RKO (cell line): ENCODE measurements around the gene WDR73.
A peak's percentile ranks its signal among the peaks of the same experiment; 100 is the strongest.
"Not testable (repeated sequence)": the region's sequence is repeated elsewhere in the genome, so short reads cannot be mapped to it uniquely, and the experiment has no call there.

ENCODE experiments used
- DNase-seq: peaks from one replicate; pipeline ENCODE4 v3.0.0-alpha.2; 2016; ENCODE audit warnings: low spot score

WDR73 gene

DNA sequence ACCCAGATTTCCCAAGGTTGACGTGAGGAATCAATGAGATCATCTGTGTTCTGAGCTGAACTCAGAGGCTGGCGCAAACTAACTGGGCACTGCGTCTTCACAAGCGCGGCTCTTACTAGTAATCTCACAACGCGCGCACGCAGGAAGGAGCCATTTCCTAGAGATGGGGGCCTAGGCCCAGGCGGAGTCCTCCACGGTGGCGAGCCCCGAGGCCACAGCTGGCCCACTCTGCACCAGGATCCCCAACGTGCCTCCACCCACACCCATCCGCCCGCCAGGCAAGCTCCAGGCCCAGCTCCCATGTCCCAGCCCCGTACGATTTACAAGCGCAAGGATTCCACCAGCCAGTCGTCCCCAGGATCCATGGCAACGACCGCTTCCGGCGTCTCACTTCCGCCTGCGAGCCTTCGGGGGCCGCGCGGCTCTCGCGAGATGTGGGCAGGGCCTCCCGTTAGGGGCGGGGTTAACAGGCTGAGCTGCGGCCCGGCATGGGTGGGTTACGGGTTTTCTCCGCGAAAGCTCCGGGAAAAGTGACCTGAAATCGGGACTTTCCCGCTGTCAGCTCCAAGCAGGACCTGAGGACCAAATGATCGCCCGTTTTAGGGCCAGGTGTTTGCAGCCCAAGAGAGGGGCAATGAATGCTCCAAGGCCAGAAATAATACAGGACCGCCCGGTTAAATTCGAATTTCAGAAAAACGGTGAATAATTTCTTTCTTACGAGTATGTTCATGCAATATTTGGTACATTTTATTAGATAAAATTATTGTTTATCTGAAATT is at the start of gene WDR73:
TSS of gene WDR73 (minus strand) at position 374 of the 779 bp plus-strand sequence. CDS start at position 365, 9 bp downstream.
- DNase-seq, result peak; percentile 92

DNA sequence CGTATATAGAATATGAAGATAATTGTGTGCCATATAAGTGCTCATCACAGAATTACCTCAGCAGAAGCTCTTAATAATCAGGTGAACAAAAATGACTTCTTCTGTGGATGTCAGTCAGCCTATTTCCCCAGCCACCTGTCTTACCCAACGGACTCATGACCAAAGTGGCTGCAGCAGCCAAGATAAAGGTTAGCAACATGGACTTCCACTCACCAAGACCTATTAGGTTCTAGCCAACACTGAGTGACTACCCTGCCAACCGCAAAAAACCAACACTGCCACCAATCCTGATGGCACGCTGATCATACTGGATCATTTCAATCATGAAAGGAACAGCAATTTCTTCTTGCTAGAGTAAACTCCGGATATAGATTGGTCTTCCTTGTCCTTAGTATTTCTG is 49.7 kb upstream of the WDR73 start:
- no peak for DNase-seq

DNA sequence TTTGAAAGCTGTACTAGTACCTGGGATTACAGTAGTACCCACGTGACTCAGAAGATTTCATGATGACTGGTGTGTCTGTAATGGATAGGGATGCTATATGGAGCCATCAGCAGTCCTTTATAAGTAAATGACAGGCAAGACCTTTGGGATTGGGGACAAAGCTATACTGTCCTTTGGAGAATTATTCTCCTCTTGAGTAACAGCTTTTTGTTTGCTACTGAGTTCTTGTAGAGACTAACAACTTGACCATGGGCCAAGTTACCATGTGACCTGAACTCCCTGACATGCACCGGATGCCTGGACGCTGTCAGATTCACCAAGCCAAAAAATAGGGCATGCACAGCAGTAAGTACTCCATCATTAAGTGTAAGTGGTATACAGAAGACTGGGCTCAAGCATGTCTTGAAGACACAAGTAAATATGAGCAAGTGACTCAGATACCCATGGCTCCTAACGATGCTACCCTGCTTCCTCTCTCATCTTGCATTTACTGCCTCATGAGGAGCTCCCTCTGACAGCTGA is 48.9 kb upstream of the WDR73 start:
- no peak for DNase-seq

DNA sequence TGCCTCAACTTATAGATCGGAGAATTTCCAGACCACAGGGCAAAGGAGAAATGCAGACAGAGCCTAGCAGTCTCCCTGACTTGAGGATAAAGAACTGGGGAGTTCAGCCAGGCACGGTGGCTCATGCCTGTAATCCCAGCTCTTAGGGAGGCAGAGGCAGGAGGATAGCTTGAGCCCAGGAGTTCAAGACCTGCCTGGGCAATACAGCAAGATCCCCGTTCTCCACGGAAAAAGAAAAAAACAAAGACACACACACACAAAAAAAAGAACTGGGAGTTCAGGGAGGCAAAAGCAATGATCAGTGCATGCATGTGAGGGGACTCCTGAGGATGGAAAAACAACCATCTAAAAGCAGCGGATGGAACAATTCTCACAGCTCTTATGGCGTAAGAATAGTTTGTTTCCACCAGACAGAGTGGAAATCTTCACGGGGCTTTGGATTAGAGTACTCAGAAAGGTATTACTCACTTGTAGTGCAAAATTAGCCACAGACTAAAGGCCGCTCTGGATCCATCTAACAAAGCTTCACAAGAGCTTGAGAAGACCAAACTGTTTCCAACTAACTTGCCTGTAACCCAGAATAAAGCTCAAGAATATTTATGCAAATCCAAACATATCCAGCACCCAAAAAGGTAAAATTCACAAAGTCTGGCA is 45.6 kb upstream of the WDR73 start:
- no peak for DNase-seq

DNA sequence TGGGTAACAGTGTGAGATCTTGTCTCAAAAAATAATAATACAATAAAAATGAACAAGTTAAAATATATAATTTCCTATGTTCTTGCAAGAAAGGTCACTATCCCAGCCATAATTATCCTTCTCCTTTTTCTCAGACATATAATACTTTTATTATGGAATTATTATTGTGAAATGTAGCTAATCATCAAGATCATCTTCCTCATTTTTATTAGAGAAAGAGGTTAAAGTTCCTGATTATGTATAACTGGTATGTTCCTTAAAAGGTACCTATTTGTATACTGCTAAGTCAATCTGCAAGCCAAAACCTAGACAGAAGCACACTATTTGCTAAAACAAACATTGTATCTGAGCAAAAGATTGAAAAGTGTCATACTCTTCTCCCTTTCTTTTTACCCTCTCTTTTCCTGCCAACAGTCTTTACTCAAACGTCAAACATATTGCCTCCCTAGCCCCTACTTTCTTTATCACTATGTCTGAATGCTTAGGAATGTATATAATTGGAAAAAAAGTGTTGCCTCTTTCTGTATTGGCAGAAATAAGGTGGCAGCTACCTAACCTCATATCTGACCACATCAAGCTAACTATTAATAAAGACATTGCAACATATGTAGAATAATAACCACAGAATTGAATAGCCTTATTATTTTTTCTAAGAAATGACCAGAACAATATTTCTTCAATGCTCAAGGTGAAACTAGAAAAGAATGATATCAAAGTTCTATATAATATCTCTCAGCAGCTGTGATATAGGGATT is 43.3 kb upstream of the WDR73 start:
- DNase-seq, result no peak

DNA sequence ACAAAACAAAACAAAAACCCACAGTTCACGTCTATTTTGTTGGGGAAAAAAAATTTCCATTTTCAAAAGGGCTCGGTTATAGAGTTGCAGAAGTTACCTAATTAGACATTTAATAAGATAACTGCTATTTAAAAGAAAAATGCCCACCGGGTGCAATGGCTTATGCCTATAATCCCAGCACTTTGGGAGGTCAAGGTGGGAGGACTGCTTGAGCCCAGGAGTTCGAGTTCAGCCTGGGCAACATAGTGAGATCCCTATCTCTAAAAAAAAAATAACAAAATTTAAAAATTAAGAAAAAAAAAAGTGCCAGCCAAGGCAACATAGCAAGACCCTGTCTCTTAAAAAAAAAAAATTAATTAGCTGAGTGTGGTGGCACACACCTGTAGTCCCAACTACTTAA is 42.7 kb upstream of the WDR73 start:
- no peak for DNase-seq

DNA sequence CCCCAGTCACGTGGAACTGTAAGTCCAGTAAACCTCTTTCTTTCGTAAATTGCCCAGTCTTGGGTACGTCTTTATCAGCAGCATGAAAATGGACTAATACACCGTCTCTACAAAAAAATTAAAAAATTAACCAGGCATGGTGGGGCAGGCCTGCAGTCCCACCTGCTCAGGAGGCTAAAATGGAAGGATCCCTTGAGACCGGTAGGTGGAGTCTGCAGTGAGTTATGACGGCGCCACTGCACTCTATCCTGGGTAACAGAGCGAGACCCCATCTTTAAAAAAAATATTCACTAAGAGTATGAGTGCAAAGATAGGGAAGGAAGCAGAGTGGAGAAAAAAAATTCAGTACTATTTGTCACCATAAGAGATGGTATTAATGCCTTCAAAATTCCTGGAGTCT is 36.3 kb upstream of the WDR73 start:
- no peak for DNase-seq

DNA sequence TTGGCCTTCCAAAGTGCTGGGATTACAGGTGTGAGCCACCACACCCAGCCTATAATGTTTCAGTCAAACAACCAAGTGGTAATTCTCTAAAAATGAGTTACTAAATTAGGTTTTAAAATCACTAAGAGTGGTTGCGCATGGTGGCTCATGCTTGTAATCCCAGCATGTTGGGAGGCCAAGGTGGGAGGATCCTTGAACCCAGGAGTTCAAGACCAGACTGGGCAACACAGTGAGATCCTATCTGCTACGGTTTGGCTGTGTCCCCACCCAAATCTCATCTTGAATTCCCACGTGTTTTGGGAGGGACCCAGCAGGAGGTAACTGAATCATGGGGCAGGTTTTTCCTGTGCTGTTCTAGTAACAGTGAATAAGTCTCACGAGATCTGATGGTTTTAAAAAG is 35.8 kb upstream of the WDR73 start:
- DNase-seq, result no peak

DNA sequence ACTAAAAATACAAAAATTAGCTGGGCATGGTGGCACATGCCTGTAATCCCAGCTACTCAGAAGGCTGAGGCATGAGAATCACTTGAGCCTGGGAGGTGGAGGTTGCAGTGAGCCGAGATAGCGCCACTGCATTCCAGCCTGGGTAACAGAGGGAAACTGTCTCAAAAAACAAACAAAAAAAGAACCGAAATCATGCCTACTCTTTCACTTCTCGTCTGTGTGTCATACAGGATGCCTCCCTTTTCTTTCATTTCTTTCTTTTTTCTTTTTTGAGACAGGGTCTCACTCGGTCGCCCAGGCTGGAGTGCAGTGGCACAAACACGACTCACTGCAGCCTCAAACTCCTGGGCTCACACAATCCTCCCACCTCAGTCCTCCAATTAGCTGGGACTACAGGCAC is 32.4 kb upstream of the WDR73 start:
- not testable (repeated sequence) for DNase-seq

DNA sequence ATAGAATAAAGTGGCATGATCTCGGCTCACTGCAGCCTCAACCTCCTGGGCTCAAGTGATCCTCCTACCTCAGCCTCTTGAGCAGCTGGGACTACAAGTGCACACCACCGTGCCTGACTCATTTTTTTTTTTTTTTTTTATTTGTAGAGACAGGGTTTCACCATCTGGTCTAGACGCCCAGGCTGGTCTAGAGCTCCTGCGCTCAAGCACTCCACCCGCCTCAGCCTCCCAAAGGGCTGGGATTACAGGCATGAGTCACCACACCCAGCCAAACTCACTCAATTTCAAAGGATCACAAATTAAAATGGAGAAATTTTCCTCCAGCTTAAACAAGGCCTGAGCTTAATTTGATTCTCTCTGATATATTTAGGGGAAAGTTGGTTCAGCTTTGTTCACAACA is 31.2 kb upstream of the WDR73 start:
- DNase-seq, result peak; percentile 56

DNA sequence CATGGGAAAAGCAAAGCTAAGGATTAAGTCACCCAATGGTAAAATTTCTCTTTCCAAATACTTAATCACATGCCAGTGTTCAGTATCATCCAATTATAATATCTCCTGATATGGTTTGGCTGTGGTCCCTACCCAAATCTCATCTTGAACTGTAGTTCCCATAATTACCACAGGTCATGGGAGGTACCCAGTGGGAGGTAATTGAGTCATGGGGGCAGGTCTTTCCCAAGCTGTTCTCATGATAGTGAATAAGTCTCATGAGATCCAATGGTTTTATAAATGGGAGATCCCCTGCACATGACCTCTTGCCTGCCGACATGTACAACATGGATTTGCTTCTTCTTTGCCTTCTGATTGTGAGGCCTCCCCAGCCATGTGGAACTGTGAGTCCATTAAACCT is 30.0 kb upstream of the WDR73 start:
- peak; percentile 16 for DNase-seq

DNA sequence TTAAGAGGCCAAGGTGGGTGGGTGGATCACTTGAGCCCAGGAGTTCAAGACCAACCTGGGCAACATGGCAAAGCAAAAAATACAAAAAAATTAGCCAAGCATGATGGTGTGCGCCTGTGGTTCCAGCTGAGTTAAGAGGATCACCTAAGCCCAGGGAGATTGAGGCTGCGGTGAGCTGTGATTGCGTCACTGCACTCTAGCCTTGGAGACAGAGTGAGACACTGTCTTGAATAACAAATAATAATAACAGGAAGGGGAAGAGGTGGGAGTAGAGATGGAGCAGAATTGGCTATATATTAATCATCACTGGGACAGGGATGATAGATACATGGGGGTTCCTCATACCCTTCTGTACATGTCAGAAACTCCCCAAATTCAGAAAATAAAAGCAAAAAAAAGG is 27.7 kb upstream of the WDR73 start:
- DNase-seq, result no peak

DNA sequence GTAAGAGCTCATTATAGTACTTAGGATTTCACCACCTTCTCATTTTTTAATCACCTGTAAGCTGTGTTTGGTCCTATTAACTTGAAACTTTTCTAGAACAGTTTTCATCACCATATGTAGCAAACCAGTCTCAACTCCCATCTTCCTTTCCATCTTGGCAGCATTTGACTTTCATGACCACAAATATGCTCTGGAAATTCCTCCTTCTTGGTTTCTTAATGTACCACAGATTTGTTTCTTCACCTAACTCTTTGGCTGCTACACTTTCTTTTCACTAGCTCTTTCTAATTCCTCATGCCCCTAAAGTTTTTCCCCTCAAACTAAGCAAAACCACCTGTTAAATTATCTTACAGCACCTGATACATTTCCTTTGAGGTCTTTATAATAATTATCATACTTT is 17.1 kb upstream of the WDR73 start:
- no peak for DNase-seq

DNA sequence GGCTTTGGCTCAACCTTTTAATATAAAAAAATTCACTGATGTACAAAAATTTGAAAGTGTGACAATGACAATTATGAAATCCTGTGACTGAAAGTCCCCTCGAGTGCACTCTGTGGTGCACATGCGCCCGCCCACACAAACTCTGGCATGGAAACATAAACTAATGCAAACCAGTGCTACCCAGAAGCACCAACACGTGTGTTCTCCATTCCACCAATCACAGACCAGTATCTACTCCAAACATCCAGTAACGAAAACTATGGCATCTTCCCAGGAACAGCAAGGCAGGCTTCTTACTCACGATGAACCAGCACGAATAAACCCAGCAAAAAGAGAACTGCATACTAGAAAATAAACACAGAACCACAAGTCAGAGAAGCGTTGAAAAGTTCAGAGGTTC is 15.6 kb upstream of the WDR73 start:
- DNase-seq, result no peak

DNA sequence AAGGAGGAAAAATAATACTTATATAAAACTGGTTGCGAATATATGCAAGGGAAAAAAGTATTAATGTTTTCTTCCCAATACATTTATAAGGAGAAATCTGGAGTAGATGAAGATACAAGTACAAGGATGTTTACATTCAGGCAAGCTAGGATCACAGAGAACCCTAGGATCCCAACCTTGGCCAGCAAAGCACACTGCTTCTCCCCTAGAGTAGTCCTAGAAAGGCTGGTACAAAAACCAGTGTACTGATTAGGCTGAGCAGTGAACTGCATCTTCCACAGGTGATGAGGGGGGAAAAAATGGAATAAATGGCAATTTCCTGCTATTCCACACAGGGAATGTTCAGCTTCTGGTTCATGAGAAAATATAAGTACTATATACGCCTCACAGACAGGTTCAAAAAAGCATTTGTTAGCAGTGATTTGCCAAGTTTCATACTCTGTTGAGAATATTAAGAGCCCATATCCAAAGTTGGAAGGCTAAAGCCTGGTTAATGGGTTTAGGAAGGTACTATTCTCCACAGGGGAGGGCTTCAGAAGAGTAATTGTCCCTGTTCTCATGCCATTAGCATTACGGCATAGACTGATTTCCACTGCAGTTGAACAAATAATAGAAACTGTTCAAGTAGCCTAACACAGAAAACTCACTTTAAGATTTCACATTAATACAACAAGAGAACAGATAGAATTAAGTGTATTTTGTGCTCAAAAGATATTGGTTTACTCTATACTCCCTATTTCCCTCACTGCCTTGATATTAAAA is 14.3 kb upstream of the WDR73 start:
- no peak for DNase-seq

DNA sequence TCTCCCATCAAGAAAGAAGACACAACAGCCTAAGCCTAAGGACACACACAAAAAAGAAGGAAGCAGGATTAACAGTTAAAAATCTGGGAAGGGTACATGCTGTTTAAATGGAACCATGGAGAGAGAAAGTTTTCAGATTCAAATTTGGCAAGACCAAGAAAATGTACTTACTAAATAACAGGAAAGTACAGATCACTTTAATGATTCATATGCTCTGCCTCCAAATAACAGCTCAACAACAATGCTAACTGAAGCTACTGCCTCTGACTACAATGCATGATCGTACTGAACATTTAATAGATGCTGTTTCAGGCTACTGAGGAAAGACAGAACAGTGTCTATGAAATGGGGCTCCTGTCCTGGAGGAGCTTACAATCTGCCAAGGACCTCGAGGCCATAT is 12.3 kb upstream of the WDR73 start:
- DNase-seq, result no peak

DNA sequence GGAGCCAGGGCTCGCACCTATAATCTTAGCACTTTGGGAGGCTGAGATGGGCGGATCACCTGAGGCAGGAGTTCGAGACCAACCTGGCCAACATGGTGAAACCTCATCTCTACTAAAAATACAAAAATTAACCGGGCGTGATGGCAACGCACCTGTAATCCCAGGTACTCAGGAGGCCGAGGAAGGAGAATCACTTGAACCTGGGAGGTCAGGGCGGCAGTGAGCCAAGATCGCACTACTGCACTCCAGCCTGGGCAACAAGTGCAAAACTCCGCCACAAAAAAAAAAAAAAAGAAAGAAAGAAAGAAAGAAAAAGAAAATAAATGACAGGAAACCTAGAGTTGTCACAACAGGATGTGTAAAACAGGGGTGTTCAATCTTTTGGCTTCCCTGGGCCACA is 6.9 kb upstream of the WDR73 start:
- DNase-seq, result no peak

DNA sequence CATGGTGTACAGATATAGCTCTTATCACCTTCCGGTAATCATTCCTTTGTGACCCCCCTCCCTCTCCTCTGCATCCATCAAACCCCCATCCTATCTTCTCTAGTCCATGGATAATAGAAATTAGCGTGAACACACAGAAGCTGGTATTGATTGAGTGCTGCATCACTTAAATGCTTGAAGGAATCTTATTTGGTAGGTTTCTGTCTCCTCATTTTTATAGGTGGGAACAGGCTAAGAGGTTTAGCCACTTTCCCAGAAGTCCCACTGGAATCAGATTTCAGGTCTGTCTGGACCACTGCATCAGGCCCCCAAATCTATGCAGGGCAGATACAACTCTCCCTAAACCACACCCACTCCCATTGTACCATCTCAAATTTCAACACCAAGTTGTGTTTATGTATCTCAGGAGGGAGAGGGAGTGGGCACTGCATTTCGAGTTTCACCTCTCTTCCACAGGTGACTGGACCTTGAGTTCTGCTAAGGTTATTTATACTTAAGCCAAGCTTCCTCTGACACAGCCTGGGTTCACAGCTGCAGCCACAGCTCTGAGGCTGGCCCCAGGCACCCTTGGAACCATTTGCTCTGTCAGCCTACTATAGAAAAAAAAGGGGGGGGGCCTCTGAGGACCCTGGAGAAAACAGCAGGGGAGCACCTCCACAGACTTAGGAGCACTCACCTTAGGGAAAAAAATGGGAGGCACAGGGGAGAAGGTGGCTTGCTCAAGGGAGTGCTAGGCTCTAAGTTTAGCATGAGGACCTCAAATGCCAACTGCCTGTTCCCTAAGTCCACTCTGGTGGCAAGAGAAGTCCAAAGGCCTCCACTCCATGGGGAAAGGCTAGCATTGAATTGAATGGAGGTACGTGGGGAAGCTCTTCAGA is 6.1 kb upstream of the WDR73 start:
- no peak for DNase-seq

DNA sequence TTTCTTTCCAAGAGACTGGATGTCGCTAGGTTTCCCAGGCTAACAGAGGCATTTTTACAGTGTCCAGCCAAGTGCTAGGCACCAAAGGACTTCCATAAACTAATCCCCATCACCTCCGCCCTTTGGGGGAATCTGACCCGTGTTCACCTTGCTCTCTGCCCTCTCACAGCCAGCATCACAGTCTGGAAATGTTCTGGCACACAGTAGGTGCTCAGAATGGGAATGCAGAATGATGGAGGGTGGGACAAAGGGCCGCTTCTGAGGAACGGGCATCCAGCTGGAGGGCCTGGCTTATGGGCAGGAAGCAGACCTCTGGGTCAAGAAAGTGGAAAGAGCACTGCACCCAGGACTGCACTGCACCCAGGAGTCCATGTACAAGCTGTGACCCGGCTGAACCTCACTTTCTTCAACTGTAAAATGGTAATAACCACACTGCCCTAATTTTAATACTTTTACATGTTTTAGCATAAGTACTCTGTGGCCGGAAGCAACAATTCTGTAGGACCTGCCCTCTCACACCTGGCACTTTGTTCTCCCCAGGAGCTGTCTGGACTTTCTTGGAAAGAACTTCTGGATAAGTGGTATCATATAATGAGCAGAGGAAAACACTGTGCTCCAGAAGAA is 4.8 kb upstream of the WDR73 start:
- DNase-seq, result no peak

DNA sequence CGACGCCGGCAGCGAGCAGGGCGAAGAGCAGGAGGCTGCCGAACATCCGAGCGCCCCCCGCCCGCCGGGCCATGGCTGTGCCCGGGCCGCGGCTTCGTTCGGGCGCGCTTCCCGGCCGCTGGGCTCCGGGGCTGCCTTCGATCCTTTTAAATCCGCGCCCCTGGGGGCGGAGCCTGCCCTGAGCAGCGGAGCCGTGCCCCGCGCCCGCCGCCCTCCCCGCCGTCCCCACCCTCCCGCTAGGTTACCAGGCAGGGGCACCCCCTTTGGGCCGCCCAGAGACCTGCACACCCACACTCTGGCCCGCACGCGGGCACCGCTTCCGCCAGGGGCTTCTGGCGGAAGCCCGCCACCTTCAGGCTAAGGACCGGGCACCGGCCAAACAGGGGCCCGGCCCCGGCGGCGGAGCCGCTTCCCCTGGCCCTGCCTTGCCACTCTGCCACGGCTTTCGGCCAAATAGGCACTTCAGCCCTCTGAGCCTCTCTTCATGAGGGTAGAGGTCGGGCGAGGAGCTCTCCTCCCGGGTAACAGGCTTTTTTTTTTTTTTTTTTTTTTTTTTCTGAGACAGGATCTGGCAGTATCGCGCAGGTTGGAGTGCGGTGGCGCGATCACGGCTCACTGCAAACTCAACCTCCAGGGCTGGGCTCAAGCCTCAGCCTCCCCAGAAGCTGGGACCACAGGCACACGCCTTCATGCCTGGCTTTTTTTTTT is 4.2 kb upstream of the WDR73 start, which contains the start of gene NMB:
TSS of gene NMB (minus strand) at position 120 of the 708 bp plus-strand sequence. CDS start at position 73, 47 bp downstream.
- DNase-seq, result peak; percentile 91
